Measurements from ENCODE around the gene KLHL29. TPM values are rescaled to one million over a fixed set of nuclear protein-coding genes. Genes with fewer than 3 reads are reported as not detected.

Gene KLHL29
- total and polyA plus RNA-seq, 2 experiments from 2014 or later, result 1.9 to 6.4 TPM

- Histone ChIP-seq H3K9me2 (ENCODE audit: insufficient read depth) (no peaks in the 10 kb centered on the region), H4K20me1 (ENCODE audit: insufficient read depth) (no peaks in the 10 kb centered on the region), H3K27ac (no peak overlapping the region), H3K27me3 (replicated peaks; ENCODE audit: insufficient read depth) (no peaks in the 10 kb centered on the region), H3K4me3 (no peak overlapping the region), H3K9me3 (ENCODE audit: low read depth) (no peaks in the 10 kb centered on the region), H3F3A (ENCODE audit: insufficient read depth) (no peaks in the 10 kb centered on the region), H2AFZ (no peak overlapping the region), H3K4me1 (ENCODE audit: insufficient read depth) (no peaks in the 10 kb centered on the region), H3K36me3 (ENCODE audit: low read depth) (no peaks in the 10 kb centered on the region), H3K4me2 (ENCODE audit: unreplicated experiment) (no peak overlapping the region), H3K9ac (no peak overlapping the region), H3K79me2 (ENCODE audit: insufficient read depth) (no peaks in the 10 kb centered on the region)
- no peak for DNase-seq
- 95 to 97% methylated on average over 9 of the region's 9 CpGs for WGBS, 2 experiments (ENCODE audit: low coverage in 1 of 2, low lambda C conversion rate in 2 of 2, missing lambda C conversion rate in 2 of 2)
- TF ChIP-seq EZH2phosphoT487 (IDR thresholded peaks at IDR 0.05; ENCODE audit: insufficient read depth, low read depth) (no peak), EZH2 (IDR thresholded peaks at IDR 0.05; ENCODE audit: insufficient read depth, poor library complexity, severe bottlenecking) (no peak)
- in situ Hi-C loops (cut with MboI), result no loop called here
Measured at GRCh38 chr2:23707096-23707495, 322.1 kb downstream of the KLHL29 start.

- Histone ChIP-seq H3K4me2 (ENCODE audit: unreplicated experiment) (no peak overlapping the region), H3K27ac (no peak overlapping the region), H3K9ac (no peak overlapping the region), H2AFZ (no peak overlapping the region), H3K4me1 (ENCODE audit: insufficient read depth) (no peaks in the 10 kb centered on the region), H3K36me3 (ENCODE audit: low read depth) (no peaks in the 10 kb centered on the region), H3K27me3 (replicated peaks; ENCODE audit: insufficient read depth) (no peaks in the 10 kb centered on the region), H3K4me3 (no peak overlapping the region), H3K79me2 (ENCODE audit: insufficient read depth) (no peaks in the 10 kb centered on the region), H3K9me3 (ENCODE audit: low read depth) (no peaks in the 10 kb centered on the region), H3F3A (ENCODE audit: insufficient read depth) (no peaks in the 10 kb centered on the region), H3K9me2 (ENCODE audit: insufficient read depth) (no peaks in the 10 kb centered on the region), H4K20me1 (ENCODE audit: insufficient read depth) (no peaks in the 10 kb centered on the region)
- 95 to 97% methylated on average over 6 of the region's 6 CpGs for WGBS, 2 experiments (ENCODE audit: low coverage in 1 of 2, low lambda C conversion rate in 2 of 2, missing lambda C conversion rate in 2 of 2)
- in situ Hi-C loops (cut with MboI), result no loop called here
- no peak for TF ChIP-seq EZH2phosphoT487 (IDR thresholded peaks at IDR 0.05; ENCODE audit: insufficient read depth, low read depth)
- no peak for TF ChIP-seq EZH2 (IDR thresholded peaks at IDR 0.05; ENCODE audit: insufficient read depth, poor library complexity, severe bottlenecking)
- DNase-seq, result no peak
Measured at GRCh38 chr2:23708771-23709170, 323.8 kb downstream of the KLHL29 start.

- WGBS, 2 experiments (ENCODE audit: low coverage in 1 of 2, low lambda C conversion rate in 2 of 2, missing lambda C conversion rate in 2 of 2), result 98 to 100% methylated on average over 8 of the region's 8 CpGs
- Histone ChIP-seq H3K27ac (no peak overlapping the region), H3K36me3 (ENCODE audit: low read depth) (no peaks in the 10 kb centered on the region), H3K4me2 (ENCODE audit: unreplicated experiment) (no peak overlapping the region), H3K4me3 (no peak overlapping the region), H4K20me1 (ENCODE audit: insufficient read depth) (no peaks in the 10 kb centered on the region), H3K9me3 (ENCODE audit: low read depth) (no peaks in the 10 kb centered on the region), H3K4me1 (ENCODE audit: insufficient read depth) (no peaks in the 10 kb centered on the region), H3K27me3 (replicated peaks; ENCODE audit: insufficient read depth) (no peaks in the 10 kb centered on the region), H3F3A (ENCODE audit: insufficient read depth) (no peaks in the 10 kb centered on the region), H3K9me2 (ENCODE audit: insufficient read depth) (no peaks in the 10 kb centered on the region), H3K9ac (no peak overlapping the region), H3K79me2 (ENCODE audit: insufficient read depth) (no peaks in the 10 kb centered on the region), H2AFZ (no peak overlapping the region)
- no peak for DNase-seq
- in situ Hi-C loops (cut with MboI), result no loop called here
- TF ChIP-seq EZH2 (IDR thresholded peaks at IDR 0.05; ENCODE audit: insufficient read depth, poor library complexity, severe bottlenecking), result no peak
- no peak for TF ChIP-seq EZH2phosphoT487 (IDR thresholded peaks at IDR 0.05; ENCODE audit: insufficient read depth, low read depth)
Measured at GRCh38 chr2:23709311-23709710, 324.3 kb downstream of the KLHL29 start.

GRCh38 chr2:23711979-23712755 lies 327.2 kb downstream of the KLHL29 start:
- Histone ChIP-seq H4K20me1 (ENCODE audit: insufficient read depth) (no peaks in the 10 kb centered on the region), H3K79me2 (ENCODE audit: insufficient read depth) (no peaks in the 10 kb centered on the region), H3K36me3 (ENCODE audit: low read depth) (no peaks in the 10 kb centered on the region), H3K27ac (no peak overlapping the region), H3K9ac (no peak overlapping the region), H3K4me2 (ENCODE audit: unreplicated experiment) (no peak overlapping the region), H2AFZ (no peak overlapping the region), H3K9me2 (ENCODE audit: insufficient read depth) (no peaks in the 10 kb centered on the region), H3K4me3 (no peak overlapping the region), H3F3A (ENCODE audit: insufficient read depth) (no peaks in the 10 kb centered on the region), H3K27me3 (replicated peaks; ENCODE audit: insufficient read depth) (no peaks in the 10 kb centered on the region), H3K4me1 (ENCODE audit: insufficient read depth) (no peaks in the 10 kb centered on the region), H3K9me3 (ENCODE audit: low read depth) (no peaks in the 10 kb centered on the region)
- in situ Hi-C loops (cut with MboI), result no loop called here
- DNase-seq, result no peak
- WGBS, 2 experiments (ENCODE audit: low coverage in 1 of 2, low lambda C conversion rate in 2 of 2, missing lambda C conversion rate in 2 of 2), result 85 to 90% methylated on average over 7 of the region's 7 CpGs
- TF ChIP-seq EZH2 (IDR thresholded peaks at IDR 0.05; ENCODE audit: insufficient read depth, poor library complexity, severe bottlenecking) (no peak), EZH2phosphoT487 (IDR thresholded peaks at IDR 0.05; ENCODE audit: insufficient read depth, low read depth) (no peak)

Data from GM23248 (cell line).